LNCAP (cell line): ENCODE data around the gene DAP.

Experiments used
- CTCF ChIP-seq: fragments of 450-650 bp; IDR thresholded peaks from 2 replicates; pipeline ENCODE4 v1.5.1; 2017; ENCODE audit warnings: mild to moderate bottlenecking

DAP gene

GRCh38 chr5:10652606-10653005 lies 108.4 kb downstream of the DAP start:
- TF ChIP-seq CTCF = no peak

- TF ChIP-seq CTCF = no peak
Measured at GRCh38 chr5:10652151-10652550, 108.9 kb downstream of the DAP start.

- TF ChIP-seq CTCF = no peak
Measured at GRCh38 chr5:10649666-10650380, 111.2 kb downstream of the DAP start.

GRCh38 chr5:10648806-10649665 lies 112.0 kb downstream of the DAP start:
- TF ChIP-seq CTCF = no peak

- no peak for TF ChIP-seq CTCF
Measured at GRCh38 chr5:10647640-10648039, 113.4 kb downstream of the DAP start.

- TF ChIP-seq CTCF = no peak
Measured at GRCh38 chr5:10645671-10646070, 115.4 kb downstream of the DAP start.

GRCh38 chr5:10645146-10645545 lies 115.9 kb downstream of the DAP start:
- no peak for TF ChIP-seq CTCF
